HEK293 (cell line): ENCODE measurements around the gene HOXA3.
A peak's percentile ranks its signal among the peaks of the same experiment; 100 is the strongest.

Source experiments
- FEZF1 ChIP-seq: fragments of 450-650 bp; formaldehyde crosslinking; IDR thresholded peaks from 2 replicates; pipeline ENCODE4 v1.5.1; 2016; ENCODE audit warnings: missing biosample characterization, missing genetic modification characterization
- SETDB1 ChIP-seq: IDR thresholded peaks from one replicate; pipeline ENCODE4 v1.6.1; 2017; ENCODE audit warnings: mild to moderate bottlenecking, low read length, moderate library complexity, mixed read lengths; ENCODE audit not compliant: insufficient read length
- ZBTB17 ChIP-seq: fragments of 450-650 bp; formaldehyde crosslinking; IDR thresholded peaks from 2 replicates; pipeline ENCODE4 v1.5.1; 2016; ENCODE audit warnings: missing biosample characterization, missing genetic modification characterization
- ZNF16 ChIP-seq: fragments of 450-650 bp; formaldehyde crosslinking; IDR thresholded peaks from 2 replicates; pipeline ENCODE4 v1.5.1; 2016; ENCODE audit warnings: low read depth, missing biosample characterization, missing genetic modification characterization
- ZNF174 ChIP-seq: fragments of 450-650 bp; formaldehyde crosslinking; IDR thresholded peaks from 2 replicates; pipeline ENCODE4 v1.5.0; 2017; ENCODE audit warnings: missing biosample characterization, mild to moderate bottlenecking, missing genetic modification characterization
- ZNF184 ChIP-seq: fragments of 450-650 bp; IDR thresholded peaks from 2 replicates; pipeline ENCODE4 v1.5.1; 2018; ENCODE audit warnings: missing biosample characterization, mild to moderate bottlenecking, missing genetic modification characterization
- ZNF19 ChIP-seq: fragments of 450-650 bp; formaldehyde crosslinking; IDR thresholded peaks from 2 replicates; pipeline ENCODE4; 2016; ENCODE audit warnings: missing biosample characterization, missing genetic modification characterization, low read depth
- ZNF433 ChIP-seq: fragments of 450-650 bp; formaldehyde crosslinking; IDR thresholded peaks from 2 replicates; pipeline ENCODE4 v1.5.1; 2016; ENCODE audit warnings: missing biosample characterization, missing genetic modification characterization, low read depth
- ZNF777 ChIP-seq: fragments of 450-650 bp; formaldehyde crosslinking; IDR thresholded peaks from 2 replicates; pipeline ENCODE4 v1.5.1; 2017; ENCODE audit warnings: missing biosample characterization, missing genetic modification characterization, borderline replicate concordance
- ZNF785 ChIP-seq: fragments of 450-650 bp; formaldehyde crosslinking; IDR thresholded peaks from 2 replicates; pipeline ENCODE4 v1.5.1; 2016; ENCODE audit warnings: missing biosample characterization, missing genetic modification characterization
- TF ChIP-seq, protein P1 (sequence below): fragments of 450-650 bp; formaldehyde crosslinking; IDR thresholded peaks from 2 replicates; pipeline ENCODE4 v1.5.1; 2016; ENCODE audit warnings: missing biosample characterization, missing genetic modification characterization
- TF ChIP-seq, protein P2 (sequence below): fragments of 450-650 bp; formaldehyde crosslinking; IDR thresholded peaks from 2 replicates; pipeline ENCODE4 v1.5.1; 2016; ENCODE audit warnings: missing biosample characterization, missing genetic modification characterization
- TF ChIP-seq, protein P3 (sequence below): fragments of 450-650 bp; formaldehyde crosslinking; IDR thresholded peaks from 2 replicates; pipeline ENCODE4 v1.5.1; 2016; ENCODE audit warnings: missing biosample characterization, missing genetic modification characterization
- TF ChIP-seq, protein P4 (sequence below): fragments of 450-650 bp; formaldehyde crosslinking; IDR thresholded peaks from 2 replicates; pipeline ENCODE4 v1.5.1; 2016; ENCODE audit warnings: missing biosample characterization, missing genetic modification characterization
- TF ChIP-seq, protein P5 (sequence below): fragments of 450-650 bp; formaldehyde crosslinking; conservative IDR thresholded peaks from 2 replicates; pipeline ENCODE4 v1.5.1; 2016; ENCODE audit warnings: low read depth, missing biosample characterization, missing genetic modification characterization
- TF ChIP-seq, protein P6 (sequence below): fragments of 450-650 bp; formaldehyde crosslinking; IDR thresholded peaks from 2 replicates; pipeline ENCODE4 v1.5.1; 2016; ENCODE audit warnings: missing biosample characterization, missing genetic modification characterization
- TF ChIP-seq, protein P7 (sequence below): fragments of 450-650 bp; formaldehyde crosslinking; IDR thresholded peaks from 2 replicates; pipeline ENCODE4 v1.5.1; 2016; ENCODE audit warnings: missing biosample characterization, missing genetic modification characterization

Gene HOXA3

DNA sequence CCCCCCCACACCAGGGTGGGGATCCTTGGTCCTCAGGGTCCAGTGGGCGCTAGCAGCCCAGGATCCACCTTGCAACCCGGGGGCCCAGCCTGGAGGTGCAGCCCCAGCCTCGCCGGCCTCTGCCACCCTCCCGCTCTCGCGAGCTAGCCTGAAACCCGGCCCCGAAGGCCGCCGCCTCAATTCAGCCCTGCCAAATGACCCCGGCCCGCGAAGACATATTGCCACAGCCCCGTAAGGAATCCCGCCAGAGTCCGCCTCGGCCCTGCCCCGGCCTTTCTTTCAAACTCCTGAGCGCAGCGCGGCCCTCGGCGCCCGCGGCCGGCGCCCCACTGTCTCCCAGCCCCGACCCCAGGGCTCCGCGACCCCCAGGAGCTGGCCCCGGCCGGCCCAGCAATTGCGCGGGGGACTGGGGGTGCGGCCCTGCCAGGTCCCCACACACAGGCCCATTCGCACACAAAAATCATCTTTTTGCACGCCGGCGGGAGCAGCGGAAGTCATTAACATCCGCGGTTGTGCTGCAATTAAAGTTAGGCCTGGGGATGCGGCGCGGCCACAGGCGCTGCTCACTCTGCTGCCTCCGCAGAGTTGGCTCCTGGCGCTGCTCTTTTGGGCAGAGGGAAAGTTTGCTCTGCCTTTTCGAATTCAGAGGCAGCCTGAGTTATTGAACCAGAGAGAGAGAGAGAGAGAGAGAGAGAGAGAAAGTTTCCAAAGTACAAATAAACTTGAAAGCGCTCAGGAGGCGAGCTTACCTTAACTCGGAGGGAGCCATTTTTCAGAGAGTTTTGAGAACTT is 12.9 kb downstream of the HOXA3 start (continued):
- TF ChIP-seq, protein P1, sequence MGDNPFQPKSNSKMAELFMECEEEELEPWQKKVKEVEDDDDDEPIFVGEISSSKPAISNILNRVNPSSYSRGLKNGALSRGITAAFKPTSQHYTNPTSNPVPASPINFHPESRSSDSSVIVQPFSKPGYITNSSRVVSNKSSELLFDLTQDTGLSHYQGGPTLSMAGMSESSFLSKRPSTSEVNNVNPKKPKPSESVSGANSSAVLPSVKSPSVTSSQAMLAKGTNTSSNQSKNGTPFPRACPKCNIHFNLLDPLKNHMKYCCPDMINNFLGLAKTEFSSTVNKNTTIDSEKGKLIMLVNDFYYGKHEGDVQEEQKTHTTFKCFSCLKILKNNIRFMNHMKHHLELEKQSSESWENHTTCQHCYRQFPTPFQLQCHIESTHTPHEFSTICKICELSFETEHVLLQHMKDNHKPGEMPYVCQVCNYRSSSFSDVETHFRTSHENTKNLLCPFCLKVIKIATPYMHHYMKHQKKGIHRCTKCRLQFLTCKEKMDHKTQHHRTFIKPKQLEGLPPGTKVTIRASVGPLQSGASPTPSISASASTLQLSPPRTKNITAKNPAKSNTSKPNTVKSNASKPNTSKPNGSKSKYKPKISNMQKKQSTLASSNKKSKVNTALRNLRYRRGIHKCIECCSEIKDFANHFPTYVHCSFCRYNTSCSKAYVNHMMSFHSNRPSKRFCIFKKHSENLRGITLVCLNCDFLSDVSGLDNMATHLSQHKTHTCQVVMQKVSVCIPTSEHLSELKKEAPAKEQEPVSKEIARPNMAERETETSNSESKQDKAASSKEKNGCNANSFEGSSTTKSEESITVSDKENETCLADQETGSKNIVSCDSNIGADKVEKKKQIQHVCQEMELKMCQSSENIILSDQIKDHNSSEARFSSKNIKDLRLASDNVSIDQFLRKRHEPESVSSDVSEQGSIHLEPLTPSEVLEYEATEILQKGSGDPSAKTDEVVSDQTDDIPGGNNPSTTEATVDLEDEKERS = no peak
- no peak for TF ChIP-seq ZNF174 (tag by site-specific recombination)
- TF ChIP-seq, protein P2, sequence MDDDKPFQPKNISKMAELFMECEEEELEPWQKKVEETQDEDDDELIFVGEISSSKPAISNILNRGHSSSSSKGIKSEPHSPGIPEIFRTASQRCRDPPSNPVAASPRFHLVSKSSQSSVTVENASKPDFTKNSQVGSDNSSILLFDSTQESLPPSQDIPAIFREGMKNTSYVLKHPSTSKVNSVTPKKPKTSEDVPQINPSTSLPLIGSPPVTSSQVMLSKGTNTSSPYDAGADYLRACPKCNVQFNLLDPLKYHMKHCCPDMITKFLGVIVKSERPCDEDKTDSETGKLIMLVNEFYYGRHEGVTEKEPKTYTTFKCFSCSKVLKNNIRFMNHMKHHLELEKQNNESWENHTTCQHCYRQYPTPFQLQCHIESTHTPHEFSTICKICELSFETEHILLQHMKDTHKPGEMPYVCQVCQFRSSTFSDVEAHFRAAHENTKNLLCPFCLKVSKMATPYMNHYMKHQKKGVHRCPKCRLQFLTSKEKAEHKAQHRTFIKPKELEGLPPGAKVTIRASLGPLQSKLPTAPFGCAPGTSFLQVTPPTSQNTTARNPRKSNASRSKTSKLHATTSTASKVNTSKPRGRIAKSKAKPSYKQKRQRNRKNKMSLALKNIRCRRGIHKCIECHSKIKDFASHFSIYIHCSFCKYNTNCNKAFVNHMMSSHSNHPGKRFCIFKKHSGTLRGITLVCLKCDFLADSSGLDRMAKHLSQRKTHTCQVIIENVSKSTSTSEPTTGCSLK (tag by site-specific recombination) = no peak
- TF ChIP-seq, protein P3, sequence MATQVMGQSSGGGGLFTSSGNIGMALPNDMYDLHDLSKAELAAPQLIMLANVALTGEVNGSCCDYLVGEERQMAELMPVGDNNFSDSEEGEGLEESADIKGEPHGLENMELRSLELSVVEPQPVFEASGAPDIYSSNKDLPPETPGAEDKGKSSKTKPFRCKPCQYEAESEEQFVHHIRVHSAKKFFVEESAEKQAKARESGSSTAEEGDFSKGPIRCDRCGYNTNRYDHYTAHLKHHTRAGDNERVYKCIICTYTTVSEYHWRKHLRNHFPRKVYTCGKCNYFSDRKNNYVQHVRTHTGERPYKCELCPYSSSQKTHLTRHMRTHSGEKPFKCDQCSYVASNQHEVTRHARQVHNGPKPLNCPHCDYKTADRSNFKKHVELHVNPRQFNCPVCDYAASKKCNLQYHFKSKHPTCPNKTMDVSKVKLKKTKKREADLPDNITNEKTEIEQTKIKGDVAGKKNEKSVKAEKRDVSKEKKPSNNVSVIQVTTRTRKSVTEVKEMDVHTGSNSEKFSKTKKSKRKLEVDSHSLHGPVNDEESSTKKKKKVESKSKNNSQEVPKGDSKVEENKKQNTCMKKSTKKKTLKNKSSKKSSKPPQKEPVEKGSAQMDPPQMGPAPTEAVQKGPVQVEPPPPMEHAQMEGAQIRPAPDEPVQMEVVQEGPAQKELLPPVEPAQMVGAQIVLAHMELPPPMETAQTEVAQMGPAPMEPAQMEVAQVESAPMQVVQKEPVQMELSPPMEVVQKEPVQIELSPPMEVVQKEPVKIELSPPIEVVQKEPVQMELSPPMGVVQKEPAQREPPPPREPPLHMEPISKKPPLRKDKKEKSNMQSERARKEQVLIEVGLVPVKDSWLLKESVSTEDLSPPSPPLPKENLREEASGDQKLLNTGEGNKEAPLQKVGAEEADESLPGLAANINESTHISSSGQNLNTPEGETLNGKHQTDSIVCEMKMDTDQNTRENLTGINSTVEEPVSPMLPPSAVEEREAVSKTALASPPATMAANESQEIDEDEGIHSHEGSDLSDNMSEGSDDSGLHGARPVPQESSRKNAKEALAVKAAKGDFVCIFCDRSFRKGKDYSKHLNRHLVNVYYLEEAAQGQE (tag by site-specific recombination) = no peak
- no peak for TF ChIP-seq SETDB1
- TF ChIP-seq ZNF433 (tag by site-specific recombination) = no peak
- TF ChIP-seq, protein P4, sequence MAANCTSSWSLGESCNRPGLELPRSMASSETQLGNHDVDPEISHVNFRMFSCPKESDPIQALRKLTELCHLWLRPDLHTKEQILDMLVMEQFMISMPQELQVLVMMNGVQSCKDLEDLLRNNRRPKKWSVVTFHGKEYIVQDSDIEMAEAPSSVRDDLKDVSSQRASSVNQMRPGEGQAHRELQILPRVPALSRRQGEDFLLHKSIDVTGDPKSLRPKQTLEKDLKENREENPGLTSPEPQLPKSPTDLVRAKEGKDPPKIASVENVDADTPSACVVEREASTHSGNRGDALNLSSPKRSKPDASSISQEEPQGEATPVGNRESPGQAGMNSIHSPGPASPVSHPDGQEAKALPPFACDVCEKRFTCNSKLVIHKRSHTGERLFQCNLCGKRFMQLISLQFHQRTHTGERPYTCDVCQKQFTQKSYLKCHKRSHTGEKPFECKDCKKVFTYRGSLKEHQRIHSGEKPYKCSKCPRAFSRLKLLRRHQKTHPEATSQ (tag by site-specific recombination) = no peak
- TF ChIP-seq, protein P5, sequence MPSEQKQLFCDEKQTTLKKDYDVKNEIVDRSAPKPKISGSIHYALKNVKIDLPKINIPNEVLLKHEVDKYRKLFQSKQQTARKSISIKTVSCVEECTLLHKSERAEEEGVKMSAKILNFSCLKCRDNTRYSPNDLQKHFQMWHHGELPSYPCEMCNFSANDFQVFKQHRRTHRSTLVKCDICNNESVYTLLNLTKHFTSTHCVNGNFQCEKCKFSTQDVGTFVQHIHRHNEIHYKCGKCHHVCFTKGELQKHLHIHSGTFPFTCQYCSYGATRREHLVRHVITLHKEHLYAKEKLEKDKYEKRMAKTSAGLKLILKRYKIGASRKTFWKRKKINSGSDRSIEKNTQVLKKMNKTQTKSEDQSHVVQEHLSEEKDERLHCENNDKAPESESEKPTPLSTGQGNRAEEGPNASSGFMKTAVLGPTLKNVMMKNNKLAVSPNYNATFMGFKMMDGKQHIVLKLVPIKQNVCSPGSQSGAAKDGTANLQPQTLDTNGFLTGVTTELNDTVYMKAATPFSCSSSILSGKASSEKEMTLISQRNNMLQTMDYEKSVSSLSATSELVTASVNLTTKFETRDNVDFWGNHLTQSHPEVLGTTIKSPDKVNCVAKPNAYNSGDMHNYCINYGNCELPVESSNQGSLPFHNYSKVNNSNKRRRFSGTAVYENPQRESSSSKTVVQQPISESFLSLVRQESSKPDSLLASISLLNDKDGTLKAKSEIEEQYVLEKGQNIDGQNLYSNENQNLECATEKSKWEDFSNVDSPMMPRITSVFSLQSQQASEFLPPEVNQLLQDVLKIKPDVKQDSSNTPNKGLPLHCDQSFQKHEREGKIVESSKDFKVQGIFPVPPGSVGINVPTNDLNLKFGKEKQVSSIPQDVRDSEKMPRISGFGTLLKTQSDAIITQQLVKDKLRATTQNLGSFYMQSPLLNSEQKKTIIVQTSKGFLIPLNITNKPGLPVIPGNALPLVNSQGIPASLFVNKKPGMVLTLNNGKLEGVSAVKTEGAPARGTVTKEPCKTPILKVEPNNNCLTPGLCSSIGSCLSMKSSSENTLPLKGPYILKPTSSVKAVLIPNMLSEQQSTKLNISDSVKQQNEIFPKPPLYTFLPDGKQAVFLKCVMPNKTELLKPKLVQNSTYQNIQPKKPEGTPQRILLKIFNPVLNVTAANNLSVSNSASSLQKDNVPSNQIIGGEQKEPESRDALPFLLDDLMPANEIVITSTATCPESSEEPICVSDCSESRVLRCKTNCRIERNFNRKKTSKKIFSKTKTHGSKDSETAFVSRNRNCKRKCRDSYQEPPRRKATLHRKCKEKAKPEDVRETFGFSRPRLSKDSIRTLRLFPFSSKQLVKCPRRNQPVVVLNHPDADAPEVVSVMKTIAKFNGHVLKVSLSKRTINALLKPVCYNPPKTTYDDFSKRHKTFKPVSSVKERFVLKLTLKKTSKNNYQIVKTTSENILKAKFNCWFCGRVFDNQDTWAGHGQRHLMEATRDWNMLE = no peak
- TF ChIP-seq FEZF1 (tag by site-specific recombination) = peak; percentile 100
- TF ChIP-seq, protein P6, sequence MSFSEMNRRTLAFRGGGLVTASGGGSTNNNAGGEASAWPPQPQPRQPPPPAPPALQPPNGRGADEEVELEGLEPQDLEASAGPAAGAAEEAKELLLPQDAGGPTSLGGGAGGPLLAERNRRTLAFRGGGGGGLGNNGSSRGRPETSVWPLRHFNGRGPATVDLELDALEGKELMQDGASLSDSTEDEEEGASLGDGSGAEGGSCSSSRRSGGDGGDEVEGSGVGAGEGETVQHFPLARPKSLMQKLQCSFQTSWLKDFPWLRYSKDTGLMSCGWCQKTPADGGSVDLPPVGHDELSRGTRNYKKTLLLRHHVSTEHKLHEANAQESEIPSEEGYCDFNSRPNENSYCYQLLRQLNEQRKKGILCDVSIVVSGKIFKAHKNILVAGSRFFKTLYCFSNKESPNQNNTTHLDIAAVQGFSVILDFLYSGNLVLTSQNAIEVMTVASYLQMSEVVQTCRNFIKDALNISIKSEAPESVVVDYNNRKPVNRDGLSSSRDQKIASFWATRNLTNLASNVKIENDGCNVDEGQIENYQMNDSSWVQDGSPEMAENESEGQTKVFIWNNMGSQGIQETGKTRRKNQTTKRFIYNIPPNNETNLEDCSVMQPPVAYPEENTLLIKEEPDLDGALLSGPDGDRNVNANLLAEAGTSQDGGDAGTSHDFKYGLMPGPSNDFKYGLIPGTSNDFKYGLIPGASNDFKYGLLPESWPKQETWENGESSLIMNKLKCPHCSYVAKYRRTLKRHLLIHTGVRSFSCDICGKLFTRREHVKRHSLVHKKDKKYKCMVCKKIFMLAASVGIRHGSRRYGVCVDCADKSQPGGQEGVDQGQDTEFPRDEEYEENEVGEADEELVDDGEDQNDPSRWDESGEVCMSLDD (tag by site-specific recombination) = peak; percentile 51; the same call in 1 of the 2 replicates
- no peak for TF ChIP-seq ZNF777 (tag by site-specific recombination)
- peak; percentile 56; the same call in 1 of the 2 replicates for TF ChIP-seq ZBTB17 (tag by site-specific recombination)
- TF ChIP-seq ZNF184 = no peak
- TF ChIP-seq ZNF785 (tag by site-specific recombination) = no peak
- TF ChIP-seq ZNF19 (tag by site-specific recombination) = no peak
- no peak for TF ChIP-seq ZNF16 (tag by site-specific recombination)
- TF ChIP-seq, protein P7, sequence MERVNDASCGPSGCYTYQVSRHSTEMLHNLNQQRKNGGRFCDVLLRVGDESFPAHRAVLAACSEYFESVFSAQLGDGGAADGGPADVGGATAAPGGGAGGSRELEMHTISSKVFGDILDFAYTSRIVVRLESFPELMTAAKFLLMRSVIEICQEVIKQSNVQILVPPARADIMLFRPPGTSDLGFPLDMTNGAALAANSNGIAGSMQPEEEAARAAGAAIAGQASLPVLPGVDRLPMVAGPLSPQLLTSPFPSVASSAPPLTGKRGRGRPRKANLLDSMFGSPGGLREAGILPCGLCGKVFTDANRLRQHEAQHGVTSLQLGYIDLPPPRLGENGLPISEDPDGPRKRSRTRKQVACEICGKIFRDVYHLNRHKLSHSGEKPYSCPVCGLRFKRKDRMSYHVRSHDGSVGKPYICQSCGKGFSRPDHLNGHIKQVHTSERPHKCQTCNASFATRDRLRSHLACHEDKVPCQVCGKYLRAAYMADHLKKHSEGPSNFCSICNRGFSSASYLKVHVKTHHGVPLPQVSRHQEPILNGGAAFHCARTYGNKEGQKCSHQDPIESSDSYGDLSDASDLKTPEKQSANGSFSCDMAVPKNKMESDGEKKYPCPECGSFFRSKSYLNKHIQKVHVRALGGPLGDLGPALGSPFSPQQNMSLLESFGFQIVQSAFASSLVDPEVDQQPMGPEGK (tag by site-specific recombination) = peak; percentile 89
